ENCODE results near the gene MEF2C.

DNA sequence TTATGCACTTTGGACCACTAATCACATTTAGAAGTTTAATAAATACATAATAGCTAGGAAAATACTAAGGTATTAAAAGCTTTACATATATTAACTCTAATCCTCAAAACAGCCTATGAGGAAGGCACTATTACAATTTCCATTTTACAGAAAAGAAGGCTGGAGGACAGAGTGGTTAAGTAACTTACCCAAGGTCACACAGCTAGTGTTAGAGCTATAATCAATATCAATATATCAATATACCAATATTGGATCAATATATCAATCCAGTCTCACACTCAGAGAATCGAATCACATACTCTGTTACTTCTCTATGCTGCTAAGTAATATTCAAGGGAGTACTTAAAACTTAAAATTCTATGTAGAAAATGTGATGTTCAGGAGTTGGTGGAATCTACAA is 45.2 kb downstream of the MEF2C start:
- TF ChIP-seq POLR2AphosphoS5 (IDR thresholded peaks at IDR 0.05) (no peak), EZH2 (IDR thresholded peaks at IDR 0.05; ENCODE audit: borderline replicate concordance, insufficient read depth, low read length, poor library complexity, severe bottlenecking) (no peak)
